Smooth muscle cell (in vitro differentiated cells): ENCODE data around the gene MME. TPM values are rescaled to one million over a fixed set of nuclear protein-coding genes. Genes with fewer than 3 reads are reported as not detected.

Experiments
- DNase-seq: peaks from one replicate; lab custom pipeline; 2025; ENCODE audit not compliant: unreplicated experiment; lab: John Stamatoyannopoulos, UW
- H2AFZ ChIP-seq: fragments of 200-600 bp; sonication (generic); 2 replicates; pipeline ENCODE4 v1.6.0; 2016; ENCODE audit warnings: antibody characterized with exemption, low read depth, mild to moderate bottlenecking
- H3F3A ChIP-seq: fragments of 200-600 bp; sonication (generic); 2 replicates; pipeline ENCODE4 v1.6.0; 2017; ENCODE audit warnings: antibody characterized with exemption, low read depth
- H3K27ac ChIP-seq: fragments of 200-600 bp; sonication (generic); 2 replicates; pipeline ENCODE4 v1.5.1; 2016; ENCODE audit warnings: low read depth, mild to moderate bottlenecking
- H3K27me3 ChIP-seq: fragments of 200-600 bp; sonication (generic); 2 replicates; pipeline ENCODE4 v1.6.1; 2016; ENCODE audit warnings: low read depth, mild to moderate bottlenecking
- H3K36me3 ChIP-seq: fragments of 200-600 bp; sonication (generic); 2 replicates; pipeline ENCODE4 v1.5.1; 2016; ENCODE audit warnings: low read depth
- H3K4me1 ChIP-seq: fragments of 200-600 bp; sonication (generic); 2 replicates; pipeline ENCODE4 v1.5.1; 2016; ENCODE audit warnings: low read depth
- H3K4me2 ChIP-seq: fragments of 200-600 bp; sonication (generic); 2 replicates; pipeline ENCODE4 v1.6.0; 2016; ENCODE audit warnings: mild to moderate bottlenecking
- H3K4me3 ChIP-seq: fragments of 200-600 bp; sonication (generic); 2 replicates; pipeline ENCODE4 v1.5.1; 2016; ENCODE audit warnings: mild to moderate bottlenecking
- H3K79me2 ChIP-seq: fragments of 200-600 bp; sonication (generic); 2 replicates; pipeline ENCODE4 v1.6.0; 2016; ENCODE audit warnings: low read depth, mild to moderate bottlenecking
- H3K9ac ChIP-seq: fragments of 200-600 bp; sonication (generic); 2 replicates; pipeline ENCODE4 v1.6.0; 2016; ENCODE audit warnings: low read depth
- H3K9me3 ChIP-seq: fragments of 200-600 bp; sonication (generic); replicated peaks from 2 replicates; pipeline ENCODE4 v1.5.1; 2016; ENCODE audit warnings: low read depth
- H4K20me1 ChIP-seq: fragments of 200-600 bp; sonication (generic); 2 replicates; pipeline ENCODE4 v1.6.0; 2016; ENCODE audit warnings: low read depth
- CTCF ChIP-seq: fragments of 200-600 bp; sonication (generic); IDR thresholded peaks from 2 replicates; pipeline ENCODE4 v1.5.1; 2017; ENCODE audit warnings: borderline replicate concordance, mild to moderate bottlenecking, antibody characterized with exemption; ENCODE audit not compliant: insufficient read depth, poor library complexity, severe bottlenecking
- WGBS: methylation state at CpG from one replicate; pipeline ENCODE4 v1.1.7; 2016; ENCODE audit warnings: low lambda C conversion rate; 5-methylcytosine and 5-hydroxymethylcytosine counted together
- polyA plus RNA-seq: library from polyadenylated mRNA; unstranded; fragments of >200 nt; fragmentation: Nextera tagmentation; extraction: Ambion mirVana; gene quantifications from 2 replicates; pipeline ENCODE4 v1.2.1, GENCODE V29; 2016
- total RNA-seq: library from RNA; depleted of rRNA; stranded (reverse); fragments of >200 nt; gene quantifications from 2 replicates; pipeline ENCODE4 v1.2.3, GENCODE V29; 2014

The MME gene
- total and polyA plus RNA-seq, 2 experiments from 2014 or later: 79.2 to 136 TPM

GRCh38 chr3:155079468-155079745 is 712 bp upstream of the MME start:
- 0% methylated on average over 3 of the region's 21 CpGs for WGBS
- Histone ChIP-seq H3K36me3 (no peaks in the 10 kb centered on the region), H3K27ac (no peak overlapping the region), H3K9ac (peak overlapping the region; percentile 76), H3K9me3 (no peaks in the 10 kb centered on the region), H3K4me3 (peak overlapping the region; percentile 84), H3K4me2 (peak overlapping the region; percentile 90), H3K4me1 (peaks cover 15% of the 10 kb centered on the region), H3K27me3 (no peaks in the 10 kb centered on the region), H2AFZ (peak overlapping the region; percentile 97), H4K20me1 (no peaks in the 10 kb centered on the region), H3K79me2 (peaks cover 11% of the 10 kb centered on the region), H3F3A (no peaks in the 10 kb centered on the region)
- peak; percentile 57 for DNase-seq
- TF ChIP-seq CTCF: peak; percentile 18

- DNase-seq: no peak
- no peak for TF ChIP-seq CTCF
- Histone ChIP-seq H3K27me3 (no peaks in the 10 kb centered on the region), H3F3A (no peaks in the 10 kb centered on the region), H4K20me1 (no peaks in the 10 kb centered on the region), H3K27ac (no peak overlapping the region), H3K9me3 (no peaks in the 10 kb centered on the region), H3K4me2 (peak overlapping the region; percentile 90), H3K36me3 (no peaks in the 10 kb centered on the region), H3K9ac (peak overlapping the region; percentile 52), H3K4me3 (peak overlapping the region; percentile 84), H3K4me1 (peaks cover 15% of the 10 kb centered on the region), H3K79me2 (peaks cover 11% of the 10 kb centered on the region), H2AFZ (peak overlapping the region; percentile 97)
- 15% methylated on average over 8 of the region's 8 CpGs for whole genome bisulfite sequencing
Observed at GRCh38 chr3:155080692-155081091, 573 bp downstream of the MME start.

- no peak for TF ChIP-seq CTCF
- no peaks in the 10 kb centered on the region for H4K20me1 ChIP-seq
- peak overlapping the region; percentile 49 for H3K4me2 ChIP-seq
- peak overlapping the region; percentile 84 for H3K4me3 ChIP-seq
- H3F3A ChIP-seq: no peaks in the 10 kb centered on the region
- peaks cover 11% of the 10 kb centered on the region for H3K79me2 ChIP-seq
- no peaks in the 10 kb centered on the region for H3K9me3 ChIP-seq
- H3K9ac ChIP-seq: no peak overlapping the region
- no peak for DNase-seq
- 66% methylated on average over 2 of the region's 2 CpGs for WGBS
- H3K4me1 ChIP-seq: peaks cover 15% of the 10 kb centered on the region
- no peaks in the 10 kb centered on the region for H3K36me3 ChIP-seq
- H2AFZ ChIP-seq: no peak overlapping the region
- H3K27ac ChIP-seq: no peak overlapping the region
- H3K27me3 ChIP-seq: no peaks in the 10 kb centered on the region
Observed at GRCh38 chr3:155083313-155083905, 3.3 kb downstream of the MME start.

GRCh38 chr3:155084567-155084966 is 4.4 kb downstream of the MME start:
- H3K9ac ChIP-seq: no peak overlapping the region
- TF ChIP-seq CTCF: no peak
- no peaks in the 10 kb centered on the region for H3F3A ChIP-seq
- peaks cover 9% of the 10 kb centered on the region for H3K4me1 ChIP-seq
- peaks cover 11% of the 10 kb centered on the region for H3K79me2 ChIP-seq
- WGBS: 47% methylated on average over 2 of the region's 2 CpGs
- H3K36me3 ChIP-seq: no peaks in the 10 kb centered on the region
- no peak overlapping the region for H3K27ac ChIP-seq
- no peaks in the 10 kb centered on the region for H3K27me3 ChIP-seq
- no peak for DNase-seq
- no peak overlapping the region for H2AFZ ChIP-seq
- H3K4me3 ChIP-seq: no peak overlapping the region
- H3K4me2 ChIP-seq: no peak overlapping the region
- no peaks in the 10 kb centered on the region for H4K20me1 ChIP-seq
- no peaks in the 10 kb centered on the region for H3K9me3 ChIP-seq
